B cell (primary cell): ENCODE measurements around the gene CLGN. TPM values are rescaled to one million over a fixed set of nuclear protein-coding genes. Genes with fewer than 3 reads are reported as not detected.

Experiments used
- ATAC-seq: fragments of 200-7000 bp; cut with Tn5 transposase; one replicate; pipeline ENCODE4 v1.10.0; 2021; ENCODE audit warnings: low read depth, mild to moderate bottlenecking, moderate number of reproducible peaks, moderate library complexity
- CTCF ChIA-PET: fragments of 350-600 bp; sonication (Branson Sonifier 250); formaldehyde crosslinking; loops from one replicate; lab custom pipeline; 2021; ENCODE audit warnings: antibody characterized with exemption, inconsistent platforms; lab: Charles Lee
- POLR2A ChIA-PET: fragments of 350-600 bp; sonication (Branson Sonifier 250); formaldehyde crosslinking; loops from one replicate; lab custom pipeline; 2021; ENCODE audit warnings: antibody characterized with exemption; lab: Charles Lee
- DNase-seq: peaks from one replicate; pipeline ENCODE4 v3.0.0; 2013
- H2AFZ ChIP-seq: 2 replicates; pipeline ENCODE4 v1.6.1; 2012; ENCODE audit warnings: mild to moderate bottlenecking, low read depth, low read length; ENCODE audit not compliant: insufficient read depth, poor library complexity, severe bottlenecking
- H3K27ac ChIP-seq, 2 donors: 1 replicate in 1 of 2; 2 replicates in 1 of 2; pipeline ENCODE4 v1.5.1; 2012 to 2013; ENCODE audit warnings: low read length in 2 of 2, mild to moderate bottlenecking in 2 of 2, moderate library complexity in 1 of 2
- H3K27me3 ChIP-seq, 4 experiments: fragments of 200-600 bp in 1 of 4; sonication (generic) in 1 of 4; replicated peaks in 1 of 4; 1 replicate in 2 of 4; 2 replicates in 2 of 4; pipeline versions ENCODE4 v1.6.1 to v1.7.0; 2013 to 2016; ENCODE audit warnings: low read length in 3 of 4, mild to moderate bottlenecking in 2 of 4, mixed read lengths in 1 of 4, moderate library complexity in 1 of 4; ENCODE audit not compliant: insufficient read depth in 4 of 4, control insufficient read depth in 3 of 4; ENCODE audit errors: control extremely low read depth in 1 of 4
- H3K36me3 ChIP-seq, 2 experiments: replicated peaks in 1 of 2; 1 replicate in 1 of 2; 2 replicates in 1 of 2; pipeline versions ENCODE4 v1.6.1 to v1.7.1; 2013; ENCODE audit warnings: low read length in 1 of 2; ENCODE audit not compliant: insufficient read depth in 2 of 2, control insufficient read depth in 1 of 2; ENCODE audit errors: control extremely low read depth in 1 of 2, extremely low read depth in 1 of 2
- H3K4me1 ChIP-seq, 2 donors: fragments of 200-600 bp in 1 of 2; sonication (generic) in 1 of 2; 1 replicate in 1 of 2; 2 replicates in 1 of 2; pipeline versions ENCODE4 v1.5.1 to v1.6.1; 2013 to 2017; ENCODE audit warnings: low read length in 2 of 2; ENCODE audit not compliant: control insufficient read depth in 2 of 2, insufficient read depth in 2 of 2
- H3K4me2 ChIP-seq: replicated peaks from 2 replicates; pipeline ENCODE3; 2012; ENCODE audit warnings: mild to moderate bottlenecking, low read depth, low read length; ENCODE audit not compliant: poor library complexity, severe bottlenecking
- H3K4me3 ChIP-seq, 5 experiments: fragments of 200-600 bp in 1 of 5; sonication (generic) in 1 of 5; 1 replicate in 3 of 5; 2 replicates in 2 of 5; pipeline versions ENCODE4 v1.5.1 to v1.7.0; 2011 to 2016; ENCODE audit warnings: low read length in 4 of 5, mild to moderate bottlenecking in 4 of 5, low read depth in 2 of 5, control low read depth in 1 of 5, moderate library complexity in 1 of 5; ENCODE audit not compliant: insufficient read depth in 1 of 5; ENCODE audit errors: control extremely low read depth in 1 of 5, extremely low read depth in 1 of 5
- H3K79me2 ChIP-seq: fragments of 200-600 bp; sonication (generic); one replicate; pipeline ENCODE4 v1.6.0; 2016; ENCODE audit warnings: low read length; ENCODE audit not compliant: control insufficient read depth, insufficient read depth
- H3K9ac ChIP-seq: fragments of 200-600 bp; sonication (generic); 2 replicates; pipeline ENCODE4 v1.6.1; 2017; ENCODE audit warnings: mild to moderate bottlenecking, low read length, moderate library complexity
- H3K9me3 ChIP-seq, 3 donors: one replicate each; pipeline versions ENCODE4 v1.6.1 to v1.7.1; 2013; ENCODE audit warnings: low read length in 2 of 3; ENCODE audit not compliant: control insufficient read depth in 2 of 3, insufficient read depth in 1 of 3; ENCODE audit errors: control extremely low read depth in 1 of 3
- H4K20me1 ChIP-seq: 2 replicates; pipeline ENCODE4 v1.6.0; 2012; ENCODE audit warnings: mild to moderate bottlenecking, low read length; ENCODE audit not compliant: insufficient read depth, control insufficient read depth, poor library complexity, severe bottlenecking
- H3K27ac Mint-ChIP-seq: one replicate; pipeline ENCODE4 v1.8.0; 2021; ENCODE audit warnings: mixed read lengths
- H3K27me3 Mint-ChIP-seq: one replicate; pipeline ENCODE4 v1.8.0; 2021; ENCODE audit warnings: mixed read lengths
- H3K4me1 Mint-ChIP-seq: one replicate; pipeline ENCODE4 v1.8.0; 2021; ENCODE audit warnings: mixed read lengths
- H3K4me3 Mint-ChIP-seq: one replicate; pipeline ENCODE4 v1.8.0; 2021; ENCODE audit warnings: mixed read lengths
- H3K9me3 Mint-ChIP-seq: one replicate; pipeline ENCODE4 v1.8.0; 2022; ENCODE audit warnings: mixed read lengths; ENCODE audit not compliant: insufficient read depth
- EZH2 ChIP-seq: IDR thresholded peaks from 2 replicates; pipeline ENCODE4 v1.6.1; 2012; ENCODE audit warnings: borderline replicate concordance, low read depth, mild to moderate bottlenecking, moderate library complexity, low read length; ENCODE audit not compliant: insufficient read depth, poor library complexity, severe bottlenecking
- WGBS: methylation state at CpG from one replicate; pipeline ENCODE4 v1.1.5; 2013; ENCODE audit warnings: missing lambda C conversion rate; ENCODE audit not compliant: insufficient coverage; 5-methylcytosine and 5-hydroxymethylcytosine counted together
- intact Hi-C: fragments of 100-400 bp; cut with micrococcal nuclease; formaldehyde crosslinking; loops from one replicate; pipeline ENCODE4 v1.10.0; 2022
- polyA plus RNA-seq: library from polyadenylated mRNA; depleted of rRNA; stranded (reverse); fragments of >200 nt; gene quantifications from 2 replicates; pipeline ENCODE4 v1.2.3, GENCODE V29; 2012
- total RNA-seq, 2 donors: library from RNA; stranded (reverse); fragments of 120-200 nt in 1 of 2; gene quantifications; 1 replicate in 1 of 2; 2 replicates in 1 of 2; pipeline versions ENCODE4 v1.2.3 to v1.2.4, GENCODE V29; 2013 to 2022
- TF ChIP-seq, protein P1 (sequence below): fragments of 200-600 bp; IDR thresholded peaks from one replicate; pipeline ENCODE4 v1.8.0; 2022; ENCODE audit warnings: antibody characterized with exemption, mild to moderate bottlenecking

CLGN gene
- total and polyA plus RNA-seq, 2 donors (not counting 1 experiment from before 2014, with no cell fraction given): not detected

DNA sequence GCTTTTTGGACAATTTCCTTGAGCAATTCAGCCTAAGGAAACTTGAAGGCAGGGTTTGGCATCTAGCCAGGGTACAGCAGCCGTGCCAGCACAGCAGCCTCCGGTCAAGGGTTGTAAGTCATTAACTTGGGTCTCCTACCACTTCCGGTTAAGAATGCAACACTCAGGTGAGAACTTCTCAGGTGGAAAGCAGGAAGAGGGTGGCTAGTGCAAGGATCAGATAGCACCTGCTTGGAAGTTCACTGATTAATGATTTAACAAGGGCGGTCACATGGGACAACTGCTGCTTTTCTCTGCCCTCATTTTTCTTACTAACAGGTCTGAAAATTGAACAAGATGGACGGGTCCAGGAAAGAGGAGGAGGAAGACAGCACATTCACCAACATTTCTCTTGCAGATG is 84.1 kb downstream of the CLGN start:
- CTCF ChIA-PET: interaction anchor here (1.4 to 2.5 kb wide), 2 partner anchors 16 to 17 kb away, joined by 4 to 15 read pairs; no protein-coding TSS in a partner anchor
- H3K4me3 Mint-ChIP-seq: no peak overlapping the region
- ATAC-seq (no peak), DNase-seq (no peak)
- no peak for TF ChIP-seq EZH2
- TF ChIP-seq, protein P1, sequence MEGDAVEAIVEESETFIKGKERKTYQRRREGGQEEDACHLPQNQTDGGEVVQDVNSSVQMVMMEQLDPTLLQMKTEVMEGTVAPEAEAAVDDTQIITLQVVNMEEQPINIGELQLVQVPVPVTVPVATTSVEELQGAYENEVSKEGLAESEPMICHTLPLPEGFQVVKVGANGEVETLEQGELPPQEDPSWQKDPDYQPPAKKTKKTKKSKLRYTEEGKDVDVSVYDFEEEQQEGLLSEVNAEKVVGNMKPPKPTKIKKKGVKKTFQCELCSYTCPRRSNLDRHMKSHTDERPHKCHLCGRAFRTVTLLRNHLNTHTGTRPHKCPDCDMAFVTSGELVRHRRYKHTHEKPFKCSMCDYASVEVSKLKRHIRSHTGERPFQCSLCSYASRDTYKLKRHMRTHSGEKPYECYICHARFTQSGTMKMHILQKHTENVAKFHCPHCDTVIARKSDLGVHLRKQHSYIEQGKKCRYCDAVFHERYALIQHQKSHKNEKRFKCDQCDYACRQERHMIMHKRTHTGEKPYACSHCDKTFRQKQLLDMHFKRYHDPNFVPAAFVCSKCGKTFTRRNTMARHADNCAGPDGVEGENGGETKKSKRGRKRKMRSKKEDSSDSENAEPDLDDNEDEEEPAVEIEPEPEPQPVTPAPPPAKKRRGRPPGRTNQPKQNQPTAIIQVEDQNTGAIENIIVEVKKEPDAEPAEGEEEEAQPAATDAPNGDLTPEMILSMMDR: no peak
- no peak overlapping the region for H3K4me3 ChIP-seq
- peaks cover 0 to 13% (median 6%) of the 10 kb centered on the region in 4 experiments for H3K27me3 ChIP-seq
- H4K20me1 ChIP-seq: no peaks in the 10 kb centered on the region
- 17% methylated on average over 3 of the region's 5 CpGs for WGBS
- POLR2A ChIA-PET: no interaction called here
- no peak overlapping the region for H3K27ac ChIP-seq
- no peaks in the 10 kb centered on the region for H3K9me3 Mint-ChIP-seq
- no peak overlapping the region for H2AFZ ChIP-seq
- no peak overlapping the region for H3K9ac ChIP-seq
- H3K4me1 ChIP-seq: peaks cover 2 to 5% of the 10 kb centered on the region in 2 donors
- H3K4me2 ChIP-seq: no peak overlapping the region
- H3K79me2 ChIP-seq: no peaks in the 10 kb centered on the region
- intact Hi-C loops: no loop called here
- peaks cover 4% of the 10 kb centered on the region for H3K4me1 Mint-ChIP-seq
- H3K9me3 ChIP-seq: no peaks in the 10 kb centered on the region
- H3K27me3 Mint-ChIP-seq: peaks cover 22% of the 10 kb centered on the region
- H3K36me3 ChIP-seq: no peaks in the 10 kb centered on the region
- H3K27ac Mint-ChIP-seq: no peak overlapping the region

- no peak overlapping the region for H3K4me2 ChIP-seq
- Mint-ChIP-seq H3K27ac (no peak overlapping the region), H3K9me3 (no peaks in the 10 kb centered on the region), H3K4me1 (peaks cover 4% of the 10 kb centered on the region), H3K27me3 (peaks cover 22% of the 10 kb centered on the region), H3K4me3 (no peak overlapping the region)
- H3K36me3 ChIP-seq: no peaks in the 10 kb centered on the region
- ATAC-seq (no peak), DNase-seq (no peak)
- H3K9me3 ChIP-seq: no peaks in the 10 kb centered on the region
- intact Hi-C loops: no loop called here
- no peaks in the 10 kb centered on the region for H4K20me1 ChIP-seq
- ChIA-PET POLR2A (no interaction called here), CTCF (interaction anchor here (2.5 kb wide), 1 partner anchor 17 kb away, joined by 15 read pairs; no protein-coding TSS in a partner anchor)
- no peak overlapping the region for H3K9ac ChIP-seq
- H3K79me2 ChIP-seq: no peaks in the 10 kb centered on the region
- no CpG with 5 or more reads among the region's 1 CpG for WGBS
- H3K4me3 ChIP-seq: no peak overlapping the region
- no peak overlapping the region for H2AFZ ChIP-seq
- peaks cover 2 to 5% of the 10 kb centered on the region in 2 donors for H3K4me1 ChIP-seq
- H3K27me3 ChIP-seq: peaks cover 0 to 13% (median 5%) of the 10 kb centered on the region in 4 experiments
- H3K27ac ChIP-seq: no peak overlapping the region
- TF ChIP-seq EZH2: no peak
Measured at GRCh38 chr4:140342620-140343019, 84.8 kb downstream of the CLGN start.

Other genes starting within 250 kb of the CLGN start
- 18.4 and 19.2 TPM in 2 replicates for gene SCOC, start 54.0 kb downstream of the CLGN start, total RNA-seq
- gene SCOC, start 54.0 kb downstream of the CLGN start, polyA plus RNA-seq: 4.6 and 7.3 TPM in 2 replicates
- gene MGAT4D, start 70.6 kb upstream of the CLGN start, total RNA-seq: not detected in 2 replicates
- gene MGAT4D, start 70.6 kb upstream of the CLGN start, polyA plus RNA-seq: not detected in 2 replicates
- 23.4 and 25.3 TPM in 2 replicates for gene ELMOD2, start 96.5 kb upstream of the CLGN start, total RNA-seq
- 2.2 and 4.8 TPM in 2 replicates for gene ELMOD2, start 96.5 kb upstream of the CLGN start, polyA plus RNA-seq
- not detected in 2 replicates for gene UCP1, start 141.3 kb upstream of the CLGN start, total RNA-seq
- gene UCP1, start 141.3 kb upstream of the CLGN start, polyA plus RNA-seq: not detected in 2 replicates